Measurements from ENCODE around the gene SUGCT. TPM values are rescaled to one million over a fixed set of nuclear protein-coding genes. Genes with fewer than 3 reads are reported as not detected.

Gene SUGCT
- total and polyA plus RNA-seq, 4 donors = 37.9 to 152 (median 53.2) TPM

DNA sequence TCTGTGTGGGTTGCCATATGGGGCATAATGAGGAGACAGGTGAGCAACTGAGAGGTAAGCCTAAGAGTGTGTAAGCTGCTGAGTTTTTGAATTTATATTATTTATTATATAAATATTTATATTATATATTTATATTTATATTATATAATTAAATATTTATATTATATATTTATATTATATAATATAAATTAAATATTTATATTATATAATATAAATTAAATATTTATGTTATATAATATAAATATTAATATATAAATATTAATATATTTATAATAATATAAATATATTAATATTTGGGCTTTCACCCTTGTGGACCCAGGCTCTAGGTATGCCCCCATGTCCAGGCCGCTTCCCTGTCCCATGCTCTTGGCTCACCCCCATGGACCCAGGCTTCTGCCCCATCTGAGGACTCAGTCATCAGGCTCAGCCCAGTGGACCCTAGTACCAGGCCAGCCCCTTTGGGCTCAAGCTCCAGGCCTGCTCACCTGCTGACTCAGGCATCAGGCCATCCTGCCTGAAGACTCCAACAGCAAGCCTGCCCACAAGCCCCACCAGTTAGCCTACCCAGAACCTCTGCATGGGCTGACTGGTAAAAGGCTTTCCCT is 755.4 kb downstream of the SUGCT start:
- no peaks in the 10 kb centered on the region for H3K9me3 ChIP-seq (ENCODE audit: control insufficient read depth, low read length)
- no peak for ATAC-seq (ENCODE audit: low FRiP score)
- 97 to 100% methylated on average over 1 of the region's 1 CpG for WGBS, 2 donors
- H3K4me3 ChIP-seq (ENCODE audit: low read length in 2 of 2) = no peak overlapping the region
- intact Hi-C loops (cut with DNase I) = no loop called here
- no peak for DNase-seq
- no peaks in the 10 kb centered on the region for H3K27me3 ChIP-seq (ENCODE audit: control insufficient read depth in 1 of 2, insufficient read depth in 2 of 2, low read length in 1 of 2)
- H3K36me3 ChIP-seq (ENCODE audit: control insufficient read depth in 1 of 2, insufficient read depth in 2 of 2, low read length in 1 of 2) = no peaks in the 10 kb centered on the region
- peaks cover 4% of the 10 kb centered on the region in 2 donors for H3K4me1 ChIP-seq (ENCODE audit: control insufficient read depth in 1 of 2, insufficient read depth in 2 of 2, low read length in 2 of 2)
- H3K27ac ChIP-seq (ENCODE audit: low read depth in 1 of 2, low read length in 2 of 2) = no peak overlapping the region

DNA sequence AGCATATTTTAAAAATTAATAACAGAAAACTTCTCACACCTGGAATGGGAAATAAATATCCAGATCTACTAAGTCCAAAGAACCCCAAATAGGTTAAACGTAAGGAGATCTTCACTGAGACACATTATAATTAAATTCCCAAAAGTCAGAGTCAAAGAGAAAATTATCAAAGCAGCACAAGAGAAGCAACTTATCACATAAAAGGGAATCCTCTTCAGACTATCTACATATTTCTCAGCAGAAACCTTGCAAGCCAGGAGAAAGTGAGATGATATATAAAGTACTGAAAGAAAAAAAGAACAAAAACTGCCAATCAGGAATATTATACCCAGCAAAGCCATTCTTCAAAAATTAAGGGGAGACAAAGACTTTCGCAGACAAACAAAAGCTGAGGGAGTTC is 756.4 kb downstream of the SUGCT start:
- Histone ChIP-seq H3K9me3 (ENCODE audit: control insufficient read depth, low read length) (no peaks in the 10 kb centered on the region), H3K27ac (ENCODE audit: low read depth in 1 of 2, low read length in 2 of 2) (no peak overlapping the region), H3K27me3 (ENCODE audit: control insufficient read depth in 1 of 2, insufficient read depth in 2 of 2, low read length in 1 of 2) (no peaks in the 10 kb centered on the region), H3K36me3 (ENCODE audit: control insufficient read depth in 1 of 2, insufficient read depth in 2 of 2, low read length in 1 of 2) (no peaks in the 10 kb centered on the region), H3K4me1 (ENCODE audit: control insufficient read depth in 1 of 2, insufficient read depth in 2 of 2, low read length in 2 of 2) (peaks cover 4% of the 10 kb centered on the region in 2 donors), H3K4me3 (ENCODE audit: low read length in 2 of 2) (no peak overlapping the region)
- ATAC-seq (ENCODE audit: low FRiP score) = no peak
- WGBS, 2 donors = 98% methylated on average over 2 of the region's 2 CpGs
- no peak for DNase-seq
- intact Hi-C loops (cut with DNase I) = no loop called here

- ATAC-seq (ENCODE audit: low FRiP score) = no peak
Observed at GRCh38 chr7:40899151-40899550, 764.3 kb downstream of the SUGCT start.

GRCh38 chr7:40899636-40900507 is 765.1 kb downstream of the SUGCT start:
- 68 to 79% methylated on average over 16 of the region's 16 CpGs for WGBS, 2 donors
- Histone ChIP-seq H3K36me3 (ENCODE audit: control insufficient read depth in 1 of 2, insufficient read depth in 2 of 2, low read length in 1 of 2) (no peaks in the 10 kb centered on the region), H3K4me3 (ENCODE audit: low read length in 2 of 2) (no peak overlapping the region), H3K27ac (ENCODE audit: low read depth in 1 of 2, low read length in 2 of 2) (peak overlapping the region in 1 of 2 donors; percentile 15), H3K4me1 (ENCODE audit: control insufficient read depth in 1 of 2, insufficient read depth in 2 of 2, low read length in 2 of 2) (no peaks in the 10 kb centered on the region), H3K9me3 (ENCODE audit: control insufficient read depth, low read length) (no peaks in the 10 kb centered on the region), H3K27me3 (ENCODE audit: control insufficient read depth in 1 of 2, insufficient read depth in 2 of 2, low read length in 1 of 2) (no peaks in the 10 kb centered on the region)
- DNase-seq (no peak), ATAC-seq (ENCODE audit: low FRiP score) (peak; percentile 39)
- intact Hi-C loops (cut with DNase I) = loop anchor here in 1 of 2 donors (2.0 kb wide), 1 partner anchor 49 kb away; no protein-coding TSS in a partner anchor

More at GRCh38 chr7:40899151-40899550, 764.3 kb downstream of the SUGCT start:
- Histone ChIP-seq H3K4me3 (ENCODE audit: low read length in 2 of 2) (no peak overlapping the region), H3K9me3 (ENCODE audit: control insufficient read depth, low read length) (no peaks in the 10 kb centered on the region), H3K27ac (ENCODE audit: low read depth in 1 of 2, low read length in 2 of 2) (no peak overlapping the region), H3K36me3 (ENCODE audit: control insufficient read depth in 1 of 2, insufficient read depth in 2 of 2, low read length in 1 of 2) (no peaks in the 10 kb centered on the region), H3K27me3 (ENCODE audit: control insufficient read depth in 1 of 2, insufficient read depth in 2 of 2, low read length in 1 of 2) (no peaks in the 10 kb centered on the region), H3K4me1 (ENCODE audit: control insufficient read depth in 1 of 2, insufficient read depth in 2 of 2, low read length in 2 of 2) (no peaks in the 10 kb centered on the region)
- intact Hi-C loops (cut with DNase I) = loop anchor here in 1 of 2 donors (2.0 kb wide), 1 partner anchor 48 kb away; no protein-coding TSS in a partner anchor
- no peak for DNase-seq
- WGBS, 2 donors = 96 to 98% methylated on average over 15 of the region's 15 CpGs

GRCh38 chr7:40903872-40904271 is 769.1 kb downstream of the SUGCT start:
- ATAC-seq (ENCODE audit: low FRiP score) (no peak), DNase-seq (no peak)
- Histone ChIP-seq H3K4me1 (ENCODE audit: control insufficient read depth in 1 of 2, insufficient read depth in 2 of 2, low read length in 2 of 2) (no peaks in the 10 kb centered on the region), H3K4me3 (ENCODE audit: low read length in 2 of 2) (no peak overlapping the region), H3K27me3 (ENCODE audit: control insufficient read depth in 1 of 2, insufficient read depth in 2 of 2, low read length in 1 of 2) (no peaks in the 10 kb centered on the region), H3K9me3 (ENCODE audit: control insufficient read depth, low read length) (no peaks in the 10 kb centered on the region), H3K36me3 (ENCODE audit: control insufficient read depth in 1 of 2, insufficient read depth in 2 of 2, low read length in 1 of 2) (no peaks in the 10 kb centered on the region), H3K27ac (ENCODE audit: low read depth in 1 of 2, low read length in 2 of 2) (no peak overlapping the region)
- whole genome bisulfite sequencing, 2 donors = 91 to 92% methylated on average over 10 of the region's 10 CpGs
- intact Hi-C loops (cut with DNase I) = no loop called here

- Histone ChIP-seq H3K4me3 (ENCODE audit: low read length in 2 of 2) (no peak overlapping the region), H3K27me3 (ENCODE audit: control insufficient read depth in 1 of 2, insufficient read depth in 2 of 2, low read length in 1 of 2) (no peaks in the 10 kb centered on the region), H3K36me3 (ENCODE audit: control insufficient read depth in 1 of 2, insufficient read depth in 2 of 2, low read length in 1 of 2) (no peaks in the 10 kb centered on the region), H3K27ac (ENCODE audit: low read depth in 1 of 2, low read length in 2 of 2) (no peak overlapping the region), H3K4me1 (ENCODE audit: control insufficient read depth in 1 of 2, insufficient read depth in 2 of 2, low read length in 2 of 2) (peaks cover 2 to 3% of the 10 kb centered on the region in 2 donors), H3K9me3 (ENCODE audit: control insufficient read depth, low read length) (no peaks in the 10 kb centered on the region)
- ATAC-seq (ENCODE audit: low FRiP score) (no peak), DNase-seq (no peak)
- intact Hi-C loops (cut with DNase I) = no loop called here
- WGBS, 2 donors = 73 to 83% methylated on average over 3 of the region's 3 CpGs
Observed at GRCh38 chr7:40907286-40907685, 772.5 kb downstream of the SUGCT start.

DNA sequence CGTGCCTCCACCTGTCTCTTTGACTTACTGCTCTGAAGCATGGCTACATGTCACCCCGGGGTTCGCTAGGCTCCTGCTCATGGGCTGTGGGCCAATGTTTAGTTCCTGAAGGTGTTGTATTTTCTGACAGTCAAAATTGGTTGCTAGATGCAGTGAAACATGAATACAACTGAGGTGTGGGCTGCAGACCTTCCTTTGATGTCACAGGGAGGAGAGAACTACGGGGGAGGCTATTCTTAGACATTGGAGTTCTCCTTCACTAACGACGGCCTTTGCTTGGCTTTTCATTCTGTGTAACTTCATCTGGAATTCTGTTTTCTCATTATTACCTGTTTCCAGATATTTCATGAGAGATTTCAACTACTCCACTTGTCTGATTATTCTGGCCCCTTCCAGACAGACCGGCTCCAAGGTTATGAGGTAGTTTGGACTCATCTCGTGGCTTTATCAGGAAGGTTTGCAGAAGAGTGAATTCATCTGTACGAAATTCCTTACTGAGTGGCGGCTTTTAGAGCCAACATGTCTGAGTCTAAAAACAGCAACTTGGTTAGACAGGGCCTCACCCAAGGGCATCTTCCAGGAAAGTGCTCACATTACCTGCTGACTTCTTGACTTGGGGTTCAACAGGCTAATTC is 774.7 kb downstream of the SUGCT start:
- intact Hi-C loops (cut with DNase I) = no loop called here

More for the DNA sequence above, 774.7 kb downstream of the SUGCT start:
- Histone ChIP-seq H3K4me1 (ENCODE audit: control insufficient read depth in 1 of 2, insufficient read depth in 2 of 2, low read length in 2 of 2) (peaks cover 2 to 7% of the 10 kb centered on the region in 2 donors), H3K27me3 (ENCODE audit: control insufficient read depth in 1 of 2, insufficient read depth in 2 of 2, low read length in 1 of 2) (no peaks in the 10 kb centered on the region), H3K4me3 (ENCODE audit: low read length in 2 of 2) (no peak overlapping the region), H3K27ac (ENCODE audit: low read depth in 1 of 2, low read length in 2 of 2) (peak overlapping the region in 1 of 2 donors; percentile 81), H3K9me3 (ENCODE audit: control insufficient read depth, low read length) (no peaks in the 10 kb centered on the region), H3K36me3 (ENCODE audit: control insufficient read depth in 1 of 2, insufficient read depth in 2 of 2, low read length in 1 of 2) (no peaks in the 10 kb centered on the region)
- ATAC-seq (ENCODE audit: low FRiP score) (no peak), DNase-seq (no peak)
- 26 to 36% methylated on average over 10 of the region's 10 CpGs for WGBS, 2 donors
